KMS-11 (cell line): ENCODE measurements around the gene FBN1.

Experiments
- H2AFZ ChIP-seq: fragments of 200-600 bp; sonication (generic); 2 replicates; pipeline ENCODE4 v1.6.1; 2016; ENCODE audit warnings: antibody characterized with exemption, mixed run types, low read depth
- H3K27ac ChIP-seq: fragments of 200-600 bp; sonication (generic); 2 replicates; pipeline ENCODE4 v1.6.1; 2016; ENCODE audit warnings: mild to moderate bottlenecking, mixed run types
- H3K27me3 ChIP-seq: fragments of 200-600 bp; sonication (generic); 2 replicates; pipeline ENCODE4 v1.6.1; 2017; ENCODE audit warnings: mild to moderate bottlenecking, low read depth, mixed run types, moderate library complexity; ENCODE audit not compliant: insufficient read depth
- H3K36me3 ChIP-seq: fragments of 200-600 bp; sonication (generic); 2 replicates; pipeline ENCODE4 v1.6.1; 2017; ENCODE audit warnings: mild to moderate bottlenecking, mixed run types; ENCODE audit not compliant: insufficient read depth
- H3K4me1 ChIP-seq: fragments of 200-600 bp; sonication (generic); 2 replicates; pipeline ENCODE4 v1.6.1; 2016; ENCODE audit warnings: mild to moderate bottlenecking, low read depth, mixed run types; ENCODE audit not compliant: poor library complexity, severe bottlenecking
- H3K4me2 ChIP-seq: fragments of 200-600 bp; sonication (generic); 2 replicates; pipeline ENCODE4 v1.7.0; 2016; ENCODE audit warnings: mild to moderate bottlenecking, mixed run types
- H3K4me3 ChIP-seq: fragments of 200-600 bp; sonication (generic); IDR thresholded peaks from 2 replicates; pipeline ENCODE4 v1.6.1; 2017; ENCODE audit warnings: low read depth, low read length, mixed read lengths; ENCODE audit not compliant: insufficient read depth
- H3K79me2 ChIP-seq: fragments of 200-600 bp; sonication (generic); 2 replicates; pipeline ENCODE4 v1.6.1; 2016; ENCODE audit warnings: low read depth, mixed run types; ENCODE audit not compliant: insufficient read depth
- H3K9ac ChIP-seq: fragments of 200-600 bp; sonication (generic); 2 replicates; pipeline ENCODE4 v1.6.1; 2016; ENCODE audit warnings: mild to moderate bottlenecking, mixed run types
- H4K20me1 ChIP-seq: fragments of 200-600 bp; sonication (generic); 2 replicates; pipeline ENCODE4 v1.6.1; 2016; ENCODE audit warnings: mild to moderate bottlenecking, mixed run types; ENCODE audit not compliant: insufficient read depth
- CTCF ChIP-seq: fragments of 200-600 bp; sonication (generic); conservative IDR thresholded peaks from 2 replicates; pipeline ENCODE4 v1.6.1; 2017; ENCODE audit warnings: low read depth, mild to moderate bottlenecking, antibody characterized with exemption, low read length, moderate library complexity, mixed read lengths

The FBN1 gene

GRCh38 chr15:48623456-48623855 is 22.1 kb downstream of the FBN1 start:
- Histone ChIP-seq H3K27ac (no peak overlapping the region), H3K36me3 (no peaks in the 10 kb centered on the region), H3K4me2 (no peak overlapping the region), H3K79me2 (no peaks in the 10 kb centered on the region), H2AFZ (no peak overlapping the region), H4K20me1 (no peaks in the 10 kb centered on the region), H3K27me3 (no peaks in the 10 kb centered on the region), H3K4me1 (no peaks in the 10 kb centered on the region), H3K9ac (no peak overlapping the region), H3K4me3 (no peak overlapping the region)
- no peak for TF ChIP-seq CTCF

GRCh38 chr15:48622237-48622636 is 23.3 kb downstream of the FBN1 start:
- Histone ChIP-seq H4K20me1 (no peaks in the 10 kb centered on the region), H2AFZ (no peak overlapping the region), H3K27me3 (no peaks in the 10 kb centered on the region), H3K27ac (no peak overlapping the region), H3K4me3 (no peak overlapping the region), H3K4me1 (no peaks in the 10 kb centered on the region), H3K36me3 (no peaks in the 10 kb centered on the region), H3K79me2 (no peaks in the 10 kb centered on the region), H3K9ac (no peak overlapping the region), H3K4me2 (no peak overlapping the region)
- TF ChIP-seq CTCF: no peak

- Histone ChIP-seq H3K27me3 (no peaks in the 10 kb centered on the region), H3K9ac (no peak overlapping the region), H3K4me2 (no peak overlapping the region), H3K27ac (no peak overlapping the region), H2AFZ (no peak overlapping the region), H4K20me1 (no peaks in the 10 kb centered on the region), H3K4me3 (no peak overlapping the region), H3K79me2 (no peaks in the 10 kb centered on the region), H3K4me1 (no peaks in the 10 kb centered on the region), H3K36me3 (no peaks in the 10 kb centered on the region)
- no peak for TF ChIP-seq CTCF
These were observed 26.1 kb downstream of the FBN1 start for GRCh38 chr15:48619446-48619845.

- Histone ChIP-seq H3K36me3 (no peaks in the 10 kb centered on the region), H3K4me3 (no peak overlapping the region), H3K4me2 (no peak overlapping the region), H4K20me1 (no peaks in the 10 kb centered on the region), H2AFZ (no peak overlapping the region), H3K27ac (no peak overlapping the region), H3K79me2 (no peaks in the 10 kb centered on the region), H3K9ac (no peak overlapping the region), H3K27me3 (no peaks in the 10 kb centered on the region), H3K4me1 (no peaks in the 10 kb centered on the region)
- TF ChIP-seq CTCF: no peak
These were observed 27.9 kb downstream of the FBN1 start for GRCh38 chr15:48617619-48618018.

- H3K79me2 ChIP-seq: no peaks in the 10 kb centered on the region
- no peaks in the 10 kb centered on the region for H3K4me1 ChIP-seq
- no peaks in the 10 kb centered on the region for H3K27me3 ChIP-seq
- no peaks in the 10 kb centered on the region for H4K20me1 ChIP-seq
- H3K27ac ChIP-seq: no peak overlapping the region
- no peak overlapping the region for H2AFZ ChIP-seq
- H3K4me2 ChIP-seq: no peak overlapping the region
- TF ChIP-seq CTCF: no peak
- H3K9ac ChIP-seq: no peak overlapping the region
- H3K4me3 ChIP-seq: no peak overlapping the region
- no peaks in the 10 kb centered on the region for H3K36me3 ChIP-seq
These were observed 29.3 kb downstream of the FBN1 start for GRCh38 chr15:48616216-48616615.
